Measurements from ENCODE around the gene GNG4.

GRCh38 chr1:235608278-235608677 lies 41.3 kb downstream of the GNG4 start:
- TF ChIP-seq CTCF (IDR thresholded peaks at IDR 0.05) (no peak), POLR2A (IDR thresholded peaks at IDR 0.05) (no peak)

Measured in adrenal gland (tissue), 5 donors.